ENCODE measurements around the gene AMOTL2.

DNA sequence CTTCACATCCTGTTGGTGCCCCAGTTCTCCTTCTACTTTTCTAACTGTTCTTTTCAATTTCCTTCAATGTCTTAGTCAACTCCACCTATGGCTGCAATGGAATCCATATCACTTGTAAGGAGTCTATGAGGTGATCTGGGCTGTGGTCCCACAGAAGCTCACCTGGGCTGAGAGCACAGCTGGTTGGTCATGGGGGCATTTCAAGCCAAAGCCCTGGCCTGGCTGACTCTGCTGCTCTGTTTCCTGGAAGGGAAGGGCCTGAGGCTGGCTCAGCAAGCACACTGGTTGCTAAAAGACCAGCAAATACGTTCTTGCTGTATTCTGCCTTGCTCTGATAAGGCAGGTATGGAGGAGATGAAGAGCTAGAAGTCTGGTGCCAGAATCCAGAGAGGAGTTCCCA is 29.0 kb downstream of the AMOTL2 start:
- TF ChIP-seq POLR2AphosphoS5 (IDR thresholded peaks at IDR 0.05; ENCODE audit: low read depth, low read length), result no peak
- no peak for TF ChIP-seq TAF1 (IDR thresholded peaks at IDR 0.05; ENCODE audit: borderline replicate concordance, low read depth, low read length)
- no peak for TF ChIP-seq POLR2A (IDR thresholded peaks at IDR 0.05; ENCODE audit: low read depth, low read length)
